DLD1 (cell line): Measurements from ENCODE around the gene HBQ1.
"Not testable (repeated sequence)": the region's sequence is repeated elsewhere in the genome, so short reads cannot be mapped to it uniquely, and the experiment has no call there.

Experiments
- in situ Hi-C: cut with HindIII; loops from 2 replicates; pipeline ENCODE4 v1.10.0; 2017; ENCODE audit warnings: low sequenced_read_pairs

HBQ1 gene

DNA sequence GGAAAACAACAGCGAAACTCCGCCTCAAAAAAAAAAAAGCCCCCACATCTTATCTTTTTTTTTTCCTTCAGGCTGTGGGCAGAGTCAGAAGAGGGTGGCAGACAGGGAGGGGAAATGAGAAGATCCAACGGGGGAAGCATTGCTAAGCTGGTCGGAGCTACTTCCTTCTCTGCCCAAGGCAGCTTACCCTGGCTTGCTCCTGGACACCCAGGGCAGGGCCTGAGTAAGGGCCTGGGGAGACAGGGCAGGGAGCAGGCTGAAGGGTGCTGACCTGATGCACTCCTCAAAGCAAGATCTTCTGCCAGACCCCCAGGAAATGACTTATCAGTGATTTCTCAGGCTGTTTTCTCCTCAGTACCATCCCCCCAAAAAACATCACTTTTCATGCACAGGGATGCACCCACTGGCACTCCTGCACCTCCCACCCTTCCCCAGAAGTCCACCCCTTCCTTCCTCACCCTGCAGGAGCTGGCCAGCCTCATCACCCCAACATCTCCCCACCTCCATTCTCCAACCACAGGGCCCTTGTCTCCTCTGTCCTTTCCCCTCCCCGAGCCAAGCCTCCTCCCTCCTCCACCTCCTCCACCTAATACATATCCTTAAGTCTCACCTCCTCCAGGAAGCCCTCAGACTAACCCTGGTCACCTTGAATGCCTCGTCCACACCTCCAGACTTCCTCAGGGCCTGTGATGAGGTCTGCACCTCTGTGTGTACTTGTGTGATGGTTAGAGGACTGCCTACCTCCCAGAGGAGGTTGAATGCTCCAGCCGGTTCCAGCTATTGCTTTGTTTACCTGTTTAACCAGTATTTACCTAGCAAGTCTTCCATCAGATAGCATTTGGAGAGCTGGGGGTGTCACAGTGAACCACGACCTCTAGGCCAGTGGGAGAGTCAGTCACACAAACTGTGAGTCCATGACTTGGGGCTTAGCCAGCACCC lies 5.0 kb upstream of the HBQ1 start:
- in situ Hi-C loops, result no loop called here

DNA sequence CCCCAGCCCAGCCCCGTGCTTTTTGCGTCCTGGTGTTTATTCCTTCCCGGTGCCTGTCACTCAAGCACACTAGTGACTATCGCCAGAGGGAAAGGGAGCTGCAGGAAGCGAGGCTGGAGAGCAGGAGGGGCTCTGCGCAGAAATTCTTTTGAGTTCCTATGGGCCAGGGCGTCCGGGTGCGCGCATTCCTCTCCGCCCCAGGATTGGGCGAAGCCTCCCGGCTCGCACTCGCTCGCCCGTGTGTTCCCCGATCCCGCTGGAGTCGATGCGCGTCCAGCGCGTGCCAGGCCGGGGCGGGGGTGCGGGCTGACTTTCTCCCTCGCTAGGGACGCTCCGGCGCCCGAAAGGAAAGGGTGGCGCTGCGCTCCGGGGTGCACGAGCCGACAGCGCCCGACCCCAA lies 4.3 kb upstream of the HBQ1 start:
- in situ Hi-C loops, result not testable (repeated sequence)

DNA sequence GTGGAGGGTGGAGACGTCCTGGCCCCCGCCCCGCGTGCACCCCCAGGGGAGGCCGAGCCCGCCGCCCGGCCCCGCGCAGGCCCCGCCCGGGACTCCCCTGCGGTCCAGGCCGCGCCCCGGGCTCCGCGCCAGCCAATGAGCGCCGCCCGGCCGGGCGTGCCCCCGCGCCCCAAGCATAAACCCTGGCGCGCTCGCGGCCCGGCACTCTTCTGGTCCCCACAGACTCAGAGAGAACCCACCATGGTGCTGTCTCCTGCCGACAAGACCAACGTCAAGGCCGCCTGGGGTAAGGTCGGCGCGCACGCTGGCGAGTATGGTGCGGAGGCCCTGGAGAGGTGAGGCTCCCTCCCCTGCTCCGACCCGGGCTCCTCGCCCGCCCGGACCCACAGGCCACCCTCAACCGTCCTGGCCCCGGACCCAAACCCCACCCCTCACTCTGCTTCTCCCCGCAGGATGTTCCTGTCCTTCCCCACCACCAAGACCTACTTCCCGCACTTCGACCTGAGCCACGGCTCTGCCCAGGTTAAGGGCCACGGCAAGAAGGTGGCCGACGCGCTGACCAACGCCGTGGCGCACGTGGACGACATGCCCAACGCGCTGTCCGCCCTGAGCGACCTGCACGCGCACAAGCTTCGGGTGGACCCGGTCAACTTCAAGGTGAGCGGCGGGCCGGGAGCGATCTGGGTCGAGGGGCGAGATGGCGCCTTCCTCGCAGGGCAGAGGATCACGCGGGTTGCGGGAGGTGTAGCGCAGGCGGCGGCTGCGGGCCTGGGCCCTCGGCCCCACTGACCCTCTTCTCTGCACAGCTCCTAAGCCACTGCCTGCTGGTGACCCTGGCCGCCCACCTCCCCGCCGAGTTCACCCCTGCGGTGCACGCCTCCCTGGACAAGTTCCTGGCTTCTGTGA lies 3.5 kb upstream of the HBQ1 start, which contains the start of gene HBA1:
Gene HBA1, plus strand, starts transcription at position 204 of the 906 bp plus-strand sequence. Its CDS starts 37 bp downstream, at position 241.
- in situ Hi-C loops, result not testable (repeated sequence)

DNA sequence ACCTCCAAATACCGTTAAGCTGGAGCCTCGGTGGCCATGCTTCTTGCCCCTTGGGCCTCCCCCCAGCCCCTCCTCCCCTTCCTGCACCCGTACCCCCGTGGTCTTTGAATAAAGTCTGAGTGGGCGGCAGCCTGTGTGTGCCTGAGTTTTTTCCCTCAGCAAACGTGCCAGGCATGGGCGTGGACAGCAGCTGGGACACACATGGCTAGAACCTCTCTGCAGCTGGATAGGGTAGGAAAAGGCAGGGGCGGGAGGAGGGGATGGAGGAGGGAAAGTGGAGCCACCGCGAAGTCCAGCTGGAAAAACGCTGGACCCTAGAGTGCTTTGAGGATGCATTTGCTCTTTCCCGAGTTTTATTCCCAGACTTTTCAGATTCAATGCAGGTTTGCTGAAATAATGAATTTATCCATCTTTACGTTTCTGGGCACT lies 2.9 kb upstream of the HBQ1 start:
- in situ Hi-C loops, result no loop called here

DNA sequence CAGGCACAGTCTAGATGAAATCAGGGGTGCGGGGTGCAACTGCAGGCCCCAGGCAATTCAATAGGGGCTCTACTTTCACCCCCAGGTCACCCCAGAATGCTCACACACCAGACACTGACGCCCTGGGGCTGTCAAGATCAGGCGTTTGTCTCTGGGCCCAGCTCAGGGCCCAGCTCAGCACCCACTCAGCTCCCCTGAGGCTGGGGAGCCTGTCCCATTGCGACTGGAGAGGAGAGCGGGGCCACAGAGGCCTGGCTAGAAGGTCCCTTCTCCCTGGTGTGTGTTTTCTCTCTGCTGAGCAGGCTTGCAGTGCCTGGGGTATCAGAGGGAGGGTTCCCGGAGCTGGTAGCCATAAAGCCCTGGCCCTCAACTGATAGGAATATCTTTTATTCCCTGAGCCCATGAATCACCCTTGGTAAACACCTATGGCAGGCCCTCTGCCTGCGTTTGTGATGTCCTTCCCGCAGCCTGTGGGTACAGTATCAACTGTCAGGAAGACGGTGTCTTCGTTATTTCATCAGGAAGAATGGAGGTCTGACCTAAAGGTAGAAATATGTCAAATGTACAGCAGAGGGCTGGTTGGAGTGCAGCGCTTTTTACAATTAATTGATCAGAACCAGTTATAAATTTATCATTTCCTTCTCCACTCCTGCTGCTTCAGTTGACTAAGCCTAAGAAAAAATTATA lies 2.1 kb upstream of the HBQ1 start:
- in situ Hi-C loops, result no loop called here

DNA sequence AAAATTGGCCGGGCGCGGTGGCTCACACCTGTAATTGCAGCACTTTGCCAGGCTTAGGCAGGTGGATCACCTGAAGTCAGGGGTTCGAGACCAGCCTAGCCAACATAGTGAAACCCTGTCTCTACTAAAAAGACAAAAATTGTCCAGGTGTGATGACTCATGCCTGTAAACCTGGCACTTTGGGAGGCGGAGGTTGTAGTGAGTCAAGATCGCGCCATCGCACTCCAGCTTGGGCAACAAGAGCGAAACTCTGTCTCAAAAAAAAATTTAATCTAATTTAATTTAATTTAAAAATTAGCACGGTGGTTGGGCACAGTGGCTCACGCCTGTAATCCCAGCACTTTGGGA lies 1.6 kb upstream of the HBQ1 start:
- in situ Hi-C loops, result no loop called here

DNA sequence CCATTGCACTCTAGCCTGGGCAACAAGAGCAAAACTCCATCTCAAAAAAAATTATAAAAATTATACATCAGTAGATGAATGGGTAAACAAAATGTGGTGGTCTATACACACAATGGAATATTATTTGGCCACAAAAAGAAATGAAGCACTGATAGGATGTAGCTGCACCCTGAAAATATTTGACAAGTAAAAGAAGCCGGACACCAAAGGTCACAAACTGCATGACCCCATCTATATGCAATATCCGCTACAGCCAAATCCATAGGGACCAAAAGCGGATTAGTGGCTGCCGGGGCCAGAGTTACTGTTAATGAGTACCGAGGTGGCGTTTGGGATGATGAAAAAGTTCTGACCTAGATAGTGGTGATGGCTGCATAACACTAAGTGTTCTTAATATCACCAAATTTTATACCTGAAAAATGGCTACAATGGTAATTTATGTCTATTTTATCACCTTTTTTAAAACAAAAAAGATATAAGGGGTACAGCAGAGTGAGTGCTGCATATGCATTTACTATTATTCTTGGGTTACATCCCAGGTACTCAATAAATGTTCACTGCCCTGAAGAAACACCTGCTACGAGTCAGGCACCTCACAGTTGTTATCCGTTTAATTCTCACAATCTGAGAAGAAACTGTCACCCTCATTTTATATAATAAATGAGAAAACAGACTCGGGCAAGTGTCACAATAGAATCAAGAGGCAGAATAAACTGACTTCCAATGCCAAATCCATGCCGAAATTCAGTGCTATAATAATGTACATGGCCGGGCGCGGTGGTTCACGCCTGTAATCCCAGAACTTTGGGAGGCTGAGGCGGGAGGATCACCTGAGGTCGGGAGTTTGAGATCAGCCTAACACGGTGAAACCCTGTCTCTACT lies 807 bp upstream of the HBQ1 start:
- in situ Hi-C loops, result no loop called here

DNA sequence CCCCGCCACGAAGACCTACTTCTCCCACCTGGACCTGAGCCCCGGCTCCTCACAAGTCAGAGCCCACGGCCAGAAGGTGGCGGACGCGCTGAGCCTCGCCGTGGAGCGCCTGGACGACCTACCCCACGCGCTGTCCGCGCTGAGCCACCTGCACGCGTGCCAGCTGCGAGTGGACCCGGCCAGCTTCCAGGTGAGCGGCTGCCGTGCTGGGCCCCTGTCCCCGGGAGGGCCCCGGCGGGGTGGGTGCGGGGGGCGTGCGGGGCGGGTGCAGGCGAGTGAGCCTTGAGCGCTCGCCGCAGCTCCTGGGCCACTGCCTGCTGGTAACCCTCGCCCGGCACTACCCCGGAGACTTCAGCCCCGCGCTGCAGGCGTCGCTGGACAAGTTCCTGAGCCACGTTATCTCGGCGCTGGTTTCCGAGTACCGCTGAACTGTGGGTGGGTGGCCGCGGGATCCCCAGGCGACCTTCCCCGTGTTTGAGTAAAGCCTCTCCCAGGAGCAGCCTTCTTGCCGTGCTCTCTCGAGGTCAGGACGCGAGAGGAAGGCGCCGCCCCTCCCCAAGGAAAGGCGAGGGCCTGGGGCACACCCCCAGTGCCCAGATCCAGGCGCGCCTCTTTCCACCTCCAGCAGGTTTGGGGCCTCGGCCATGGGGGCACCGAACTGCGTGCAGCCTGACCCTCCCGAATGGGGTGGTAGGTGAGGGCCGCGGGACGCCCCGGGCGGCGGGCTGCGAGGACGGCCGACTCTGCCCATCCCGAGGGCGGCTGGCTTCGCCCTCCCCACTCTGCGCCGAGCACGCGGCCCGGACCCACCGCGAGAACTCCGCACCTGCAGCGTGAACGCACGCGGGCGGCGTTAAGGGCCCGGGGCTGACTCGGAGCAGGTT lies 664 bp downstream of the HBQ1 start:
- in situ Hi-C loops, result no loop called here

DNA sequence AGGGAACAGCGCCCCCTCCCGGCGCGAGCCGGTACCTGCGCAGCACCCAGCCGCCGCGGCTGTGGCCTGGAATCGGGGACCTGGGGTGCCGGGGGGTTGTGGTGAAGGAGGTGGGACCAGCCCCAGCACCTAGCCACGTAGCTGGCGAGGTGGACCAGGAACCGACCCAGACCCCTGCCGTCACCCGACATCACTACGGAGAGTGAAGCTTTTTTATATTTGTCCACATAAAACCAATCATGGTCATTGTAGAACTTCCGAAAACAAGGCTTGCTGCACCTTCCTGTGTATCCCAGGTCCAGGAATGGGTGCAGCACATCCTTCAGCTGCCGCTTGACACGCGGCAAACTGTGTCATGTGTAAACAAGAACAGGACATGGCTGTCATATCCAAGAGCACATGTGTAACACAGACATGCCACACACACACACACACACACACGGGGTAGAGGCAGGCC lies 1.3 kb downstream of the HBQ1 start:
- in situ Hi-C loops, result no loop called here

DNA sequence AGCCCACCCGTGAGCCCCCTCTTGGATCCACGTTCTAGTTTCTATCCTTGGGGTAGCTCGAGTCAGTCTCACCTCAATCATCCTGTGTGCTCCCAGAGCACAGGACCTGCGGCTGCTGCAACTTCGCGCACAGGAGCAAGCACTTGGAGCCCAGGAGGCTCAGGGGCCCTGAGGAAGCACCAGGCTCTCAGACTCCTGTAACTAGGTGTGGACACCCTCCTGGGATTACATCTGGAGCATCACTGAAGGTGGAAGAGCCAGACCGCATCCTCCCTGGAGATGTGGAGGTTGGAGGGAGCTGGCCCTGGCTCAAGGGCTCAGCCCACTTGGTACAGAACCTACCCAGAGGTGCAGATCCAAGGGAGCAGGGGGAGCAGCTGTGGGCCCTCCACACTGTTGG lies 2.7 kb downstream of the HBQ1 start:
- in situ Hi-C loops, result no loop called here

DNA sequence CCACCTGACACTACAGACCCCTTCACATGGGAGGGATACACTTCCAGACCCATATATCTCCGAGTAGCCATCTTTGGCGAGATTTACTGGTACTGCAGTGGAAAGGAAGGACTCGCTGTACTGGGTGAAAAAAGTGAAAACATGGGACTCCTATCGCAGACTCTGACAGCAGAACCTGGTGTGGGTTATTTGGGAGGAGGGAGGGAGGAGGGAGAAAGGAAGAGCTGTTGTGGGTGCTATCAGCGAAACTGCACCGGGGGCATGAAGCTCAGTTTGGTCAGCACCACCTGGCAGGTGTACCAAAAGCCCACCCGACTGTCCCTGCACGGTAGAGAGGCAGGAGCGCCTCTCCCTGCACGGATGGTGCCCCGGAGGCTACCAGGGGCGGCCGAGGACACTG lies 5.0 kb downstream of the HBQ1 start:
- in situ Hi-C loops, result no loop called here

DNA sequence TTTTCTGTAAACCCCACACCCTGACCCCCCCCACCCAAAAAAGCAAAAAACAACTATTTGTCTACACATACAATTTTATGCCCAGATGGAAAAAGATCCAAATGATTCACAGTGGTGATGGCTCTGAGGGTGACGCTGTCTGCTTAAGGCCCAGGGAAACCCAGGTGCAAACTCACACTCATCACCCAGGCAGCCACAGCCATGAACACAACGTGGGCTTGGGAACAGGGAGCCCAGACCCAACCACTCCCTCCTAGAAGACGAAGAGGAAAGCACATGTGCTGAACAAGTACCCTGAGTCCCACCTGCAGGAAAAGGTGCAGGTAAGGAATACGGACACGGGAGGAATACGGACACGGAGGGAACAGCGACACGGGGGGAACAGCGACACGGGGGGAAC lies 5.4 kb downstream of the HBQ1 start:
- in situ Hi-C loops, result no loop called here

DNA sequence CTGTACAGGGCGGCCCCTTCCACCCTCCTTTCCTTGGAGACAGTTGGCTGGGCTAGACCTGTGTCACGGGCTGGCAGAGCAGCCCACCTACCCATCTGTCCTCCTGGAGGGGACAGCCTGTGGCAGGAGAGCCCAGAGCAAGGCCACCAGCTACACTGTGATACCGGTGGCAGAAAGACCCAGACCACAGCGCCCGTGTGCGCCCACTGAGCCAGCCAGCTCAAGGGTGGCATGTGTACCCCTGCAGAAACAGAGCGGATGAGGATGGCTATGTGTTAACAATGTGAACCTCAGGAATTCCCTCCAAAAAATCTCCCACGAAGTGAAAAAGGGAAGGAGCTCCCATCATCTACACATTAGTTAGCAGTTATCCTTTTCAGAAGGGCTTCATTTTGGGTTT lies 7.1 kb downstream of the HBQ1 start:
- in situ Hi-C loops, result no loop called here

DNA sequence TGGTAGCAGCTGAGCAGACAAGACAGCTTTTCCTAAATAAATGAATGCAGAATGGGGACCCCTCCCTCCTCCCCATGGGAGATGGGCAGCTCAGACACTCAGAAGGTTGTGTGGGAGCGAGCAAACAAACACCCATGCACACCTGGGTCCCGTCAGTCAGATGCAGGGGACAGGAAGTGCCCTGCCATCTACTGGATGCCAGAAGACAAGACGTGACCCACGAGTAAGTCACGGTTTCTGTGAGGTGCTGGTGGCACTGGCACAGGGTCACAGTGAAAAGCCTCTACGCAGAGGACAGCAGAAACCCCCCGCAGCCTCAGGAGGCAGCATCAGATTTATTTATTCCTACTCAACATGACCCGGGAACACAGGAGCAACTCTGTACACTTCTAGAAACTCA lies 8.4 kb downstream of the HBQ1 start:
- in situ Hi-C loops, result no loop called here

DNA sequence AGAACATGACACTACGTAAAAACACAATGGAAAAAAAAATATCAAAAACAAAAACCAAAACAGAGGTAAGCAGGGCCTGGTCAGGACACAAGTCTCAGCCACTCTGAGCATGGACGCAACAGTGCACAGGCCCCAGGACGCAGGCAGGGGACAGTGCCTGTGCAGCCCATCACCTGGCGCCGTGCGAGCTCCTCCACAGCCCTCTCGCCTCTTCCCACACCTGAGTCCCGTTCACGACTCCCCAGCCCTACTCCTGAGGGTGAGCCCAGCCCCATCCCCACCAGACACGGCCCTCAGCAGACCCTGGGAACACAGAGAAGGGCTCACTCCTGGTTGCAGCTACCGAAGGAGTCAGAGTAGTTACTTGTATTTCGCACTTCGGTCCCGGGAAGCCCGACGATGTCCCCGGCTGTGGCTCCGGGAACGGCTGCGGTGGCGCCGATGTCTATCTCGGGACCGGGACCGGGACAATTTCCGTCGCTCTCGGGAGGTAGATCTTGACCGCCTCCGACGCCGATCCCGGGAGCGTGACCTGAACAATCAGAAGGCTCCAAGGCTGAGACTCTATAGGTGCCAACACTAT lies 9.4 kb downstream of the HBQ1 start:
- in situ Hi-C loops, result no loop called here

DNA sequence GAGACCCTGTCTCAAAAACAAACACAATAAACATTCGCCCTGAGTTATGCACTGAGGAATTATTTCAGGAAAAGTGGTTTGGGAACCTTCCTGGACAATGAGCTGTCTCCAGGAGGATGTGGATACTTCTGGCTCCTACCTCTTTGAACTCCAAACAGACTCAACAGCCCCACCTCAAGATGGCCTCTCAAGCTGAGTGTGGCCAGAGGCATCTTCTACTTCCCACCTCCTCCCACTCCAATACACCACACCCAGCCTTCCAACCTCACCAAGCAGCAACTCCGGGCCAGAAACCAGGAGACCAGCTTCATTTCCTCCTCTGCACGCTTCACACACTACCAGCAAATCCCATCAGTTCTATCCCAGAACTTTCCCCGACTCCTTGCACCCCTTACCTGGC lies 11.6 kb downstream of the HBQ1 start:
- in situ Hi-C loops, result no loop called here

DNA sequence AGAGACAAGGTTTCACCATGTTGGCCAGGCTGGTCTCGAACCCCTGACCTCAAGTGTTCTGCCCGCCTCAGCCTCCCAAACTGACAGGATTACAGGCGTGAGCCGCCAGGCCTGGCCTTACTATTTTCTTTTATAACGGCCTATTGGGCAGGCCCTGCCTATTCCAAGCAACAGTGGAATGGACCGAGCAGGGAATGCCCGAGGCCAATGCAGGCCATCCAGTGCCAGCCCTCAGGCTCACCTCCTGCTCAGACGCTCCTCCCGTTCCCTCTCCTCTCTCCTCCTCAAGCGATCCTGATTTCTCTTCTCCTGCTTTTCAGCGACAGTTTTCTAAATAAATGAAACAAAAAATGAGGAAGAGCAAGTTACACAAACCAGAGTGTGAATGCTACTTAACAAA lies 12.4 kb downstream of the HBQ1 start:
- in situ Hi-C loops, result no loop called here

DNA sequence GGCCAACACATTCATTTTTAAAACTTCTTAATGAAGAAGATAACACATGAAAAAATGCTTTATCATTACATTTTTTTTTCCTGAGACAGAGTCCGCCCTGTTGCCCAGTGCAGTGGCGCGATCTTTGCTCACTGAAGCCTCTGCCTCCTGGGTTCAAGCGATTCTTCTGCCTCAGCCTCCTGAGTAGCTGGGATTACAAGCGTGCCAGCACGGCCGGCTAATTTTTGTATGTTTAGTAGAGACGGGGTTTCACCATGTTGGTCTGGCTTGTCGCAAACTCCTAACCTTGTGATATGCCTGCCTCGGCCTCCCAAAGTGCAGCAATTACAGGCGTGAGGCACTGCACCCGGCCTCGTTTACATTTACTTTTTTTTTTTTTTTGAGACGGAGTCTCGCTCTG lies 13.2 kb downstream of the HBQ1 start:
- in situ Hi-C loops, result no loop called here

DNA sequence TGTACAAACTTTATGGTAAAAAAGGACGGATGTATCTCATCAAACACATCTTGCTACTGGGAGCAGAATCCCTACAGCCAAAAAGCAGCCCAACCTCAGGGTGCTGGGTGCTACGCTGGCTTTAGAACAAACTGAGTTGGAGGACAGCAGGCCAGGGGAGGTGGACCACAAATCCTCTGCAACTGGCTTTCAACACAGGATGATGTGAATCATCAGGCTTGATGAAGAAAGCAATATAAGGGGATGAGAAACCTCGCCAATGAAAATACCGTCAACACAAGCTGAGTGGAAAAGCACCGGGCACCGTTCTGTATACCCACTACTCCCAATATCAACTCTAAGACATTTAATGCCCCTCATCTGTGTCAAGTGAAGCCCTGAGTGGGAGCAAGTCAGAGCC lies 14.3 kb downstream of the HBQ1 start:
- in situ Hi-C loops, result no loop called here
